NOMO-1 treated with dmso at 0.1 percent for 144 hours (cell line): ENCODE results near the gene CAB39L.

Experiments used
- DNase-seq: peaks from one replicate; lab custom pipeline; 2025; ENCODE audit not compliant: unreplicated experiment; lab: John Stamatoyannopoulos, UW

Gene CAB39L

GRCh38 chr13:49400755-49401659 is 42.9 kb downstream of the CAB39L start:
- DNase-seq: peak; percentile 50

GRCh38 chr13:49399801-49400472 is 43.9 kb downstream of the CAB39L start:
- no peak for DNase-seq

GRCh38 chr13:49395878-49396380 is 47.9 kb downstream of the CAB39L start:
- DNase-seq: no peak

GRCh38 chr13:49395451-49395865 is 48.4 kb downstream of the CAB39L start:
- no peak for DNase-seq

GRCh38 chr13:49388091-49388635 is 55.7 kb downstream of the CAB39L start:
- DNase-seq: no peak

- no peak for DNase-seq
Measured at GRCh38 chr13:49386664-49387063, 57.2 kb downstream of the CAB39L start.

GRCh38 chr13:49376121-49376520 is 67.7 kb downstream of the CAB39L start:
- no peak for DNase-seq

GRCh38 chr13:49374585-49375290 is 69.1 kb downstream of the CAB39L start:
- no peak for DNase-seq

- no peak for DNase-seq
Measured at GRCh38 chr13:49373716-49374115, 70.1 kb downstream of the CAB39L start.

GRCh38 chr13:49371943-49372613 is 71.8 kb downstream of the CAB39L start:
- no peak for DNase-seq

- DNase-seq: no peak
Measured at GRCh38 chr13:49370371-49370770, 73.5 kb downstream of the CAB39L start.

GRCh38 chr13:49369866-49370265 is 74.0 kb downstream of the CAB39L start:
- no peak for DNase-seq

- DNase-seq: no peak
Measured at GRCh38 chr13:49368688-49369087, 75.2 kb downstream of the CAB39L start.

- no peak for DNase-seq
Measured at GRCh38 chr13:49367640-49368422, 76.0 kb downstream of the CAB39L start.

GRCh38 chr13:49366841-49367240 is 77.0 kb downstream of the CAB39L start:
- DNase-seq: no peak

GRCh38 chr13:49357694-49358093 is 86.2 kb downstream of the CAB39L start:
- DNase-seq: no peak

- DNase-seq: no peak
Measured at GRCh38 chr13:49356223-49356622, 87.6 kb downstream of the CAB39L start.

- no peak for DNase-seq
Measured at GRCh38 chr13:49354719-49355118, 89.1 kb downstream of the CAB39L start.

GRCh38 chr13:49353908-49354307 is 90.0 kb downstream of the CAB39L start:
- DNase-seq: no peak

GRCh38 chr13:49351871-49352270 is 92.0 kb downstream of the CAB39L start:
- DNase-seq: no peak
